Kidney (tissue), 14 donors: ENCODE data around the gene SEC22C. TPM values are rescaled to one million over a fixed set of nuclear protein-coding genes. Genes with fewer than 3 reads are reported as not detected.
A peak's percentile ranks its signal among the peaks of the same experiment; 100 is the strongest.

Experiments
- DNase-seq, 5 donors: peaks; one replicate each; pipeline ENCODE4 v3.0.0-alpha.2; 2013 to 2020
- FAIRE-seq: peaks from 2 replicates; lab custom pipeline; 2012; peaks lifted over from hg19 to GRCh38; lab: Jason Lieb, UNC
- H3K27ac ChIP-seq, 2 donors: one replicate each; pipeline ENCODE4 v1.7.0; 2013; ENCODE audit warnings: low read depth in 2 of 2, low read length in 2 of 2, inconsistent platforms in 1 of 2
- H3K27me3 ChIP-seq: one replicate; pipeline ENCODE4 v1.7.1; 2013; ENCODE audit warnings: low read length, inconsistent platforms; ENCODE audit not compliant: control insufficient read depth, insufficient read depth
- H3K36me3 ChIP-seq, 3 donors: one replicate each; pipeline versions ENCODE4 v1.7.0 to v1.7.1; 2013; ENCODE audit warnings: low read length in 3 of 3, control low read depth in 1 of 3, inconsistent platforms in 1 of 3; ENCODE audit not compliant: insufficient read depth in 3 of 3, control insufficient read depth in 2 of 3
- H3K4me1 ChIP-seq, 3 donors: one replicate each; pipeline versions ENCODE4 v1.7.0 to v1.7.1; 2013; ENCODE audit warnings: low read length in 3 of 3, inconsistent platforms in 1 of 3, low read depth in 1 of 3; ENCODE audit not compliant: control insufficient read depth in 2 of 3, insufficient read depth in 2 of 3
- H3K4me3 ChIP-seq, 3 donors: one replicate each; pipeline versions ENCODE4 v1.7.0 to v1.8.1; 2013; ENCODE audit warnings: low read length in 3 of 3, control low read depth in 1 of 3, inconsistent platforms in 1 of 3
- H3K9ac ChIP-seq, 3 donors: one replicate each; pipeline versions ENCODE4 v1.7.0 to v1.7.1; 2013; ENCODE audit warnings: low read length in 3 of 3, control low read depth in 1 of 3, inconsistent platforms in 1 of 3
- H3K9me3 ChIP-seq, 3 donors: one replicate each; pipeline versions ENCODE4 v1.7.0 to v1.7.1; 2013; ENCODE audit warnings: low read length in 3 of 3, control low read depth in 1 of 3, inconsistent platforms in 1 of 3; ENCODE audit not compliant: control insufficient read depth in 2 of 3, insufficient read depth in 1 of 3
- intact Hi-C: fragments of 100-400 bp; cut with DNase I; formaldehyde crosslinking; loops from one replicate; pipeline ENCODE4 v1.11.1; 2022
- polyA plus RNA-seq: library from polyadenylated mRNA; stranded (reverse); fragments of 350-450 nt; fragmentation: Illumina TruSeq; extraction: RNeasy Lipid Tissue Mini Kit (QIAGEN cat#74804); gene quantifications from one replicate; pipeline ENCODE4 v1.2.3, GENCODE V29; 2014; ENCODE audit warnings: low read depth, low replicate concordance; ENCODE audit not compliant: insufficient read depth
- total RNA-seq: library from RNA; stranded (reverse); fragmentation: NEBNext Ultra II Directional; extraction: Animal tissue kit (Norgen Biotek cat#: 25700); gene quantifications from one replicate; pipeline ENCODE4 v1.2.1, GENCODE V29; 2021
- TF ChIP-seq, protein P1 (sequence below): IDR thresholded peaks from 3 replicates; pipeline ENCODE4 v1.5.1; 2012; ENCODE audit warnings: mild to moderate bottlenecking, moderate library complexity, borderline replicate concordance; ENCODE audit not compliant: insufficient read depth; ENCODE audit errors: extremely low read depth
- donor health status: control.
- donor health status: control.
- donor health status: control.
- donor health status: control.
- donor health status: control.
- donor health status: DM: yes; HTN: yes; CAD: no.
- donor health status: Normal renal cell carcinoma (clear cell type).

Gene SEC22C
- total and polyA plus RNA-seq, 2 donors from 2014 or later = 32.8 to 43.6 TPM

DNA sequence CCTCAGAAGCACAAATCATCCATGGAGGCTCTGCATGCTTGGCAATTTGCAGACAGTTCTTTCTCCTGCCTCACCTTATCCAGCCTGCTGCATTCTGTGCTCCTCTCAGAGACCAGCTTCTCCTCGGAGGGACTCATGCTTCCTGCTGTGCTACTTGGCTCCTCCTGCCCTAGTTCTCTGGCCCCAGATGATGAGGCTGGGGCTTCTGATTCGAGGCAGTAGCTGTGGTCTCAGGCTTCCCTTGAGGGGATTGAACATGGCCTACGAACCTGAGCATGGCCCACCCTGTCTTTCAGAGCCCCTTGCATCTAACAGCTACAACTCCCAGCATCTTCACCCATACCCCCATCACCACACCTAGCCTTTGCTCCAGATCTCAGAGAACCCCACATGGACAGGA lies 72.7 kb downstream of the SEC22C start:
- Histone ChIP-seq H3K9me3 (no peaks in the 10 kb centered on the region), H3K27ac (no peak overlapping the region), H3K4me1 (no peaks in the 10 kb centered on the region), H3K9ac (no peak overlapping the region), H3K27me3 (no peaks in the 10 kb centered on the region), H3K4me3 (no peak overlapping the region), H3K36me3 (no peaks in the 10 kb centered on the region)
- FAIRE-seq = no peak
- no peak for DNase-seq
- intact Hi-C loops = no loop called here
- TF ChIP-seq, protein P1, sequence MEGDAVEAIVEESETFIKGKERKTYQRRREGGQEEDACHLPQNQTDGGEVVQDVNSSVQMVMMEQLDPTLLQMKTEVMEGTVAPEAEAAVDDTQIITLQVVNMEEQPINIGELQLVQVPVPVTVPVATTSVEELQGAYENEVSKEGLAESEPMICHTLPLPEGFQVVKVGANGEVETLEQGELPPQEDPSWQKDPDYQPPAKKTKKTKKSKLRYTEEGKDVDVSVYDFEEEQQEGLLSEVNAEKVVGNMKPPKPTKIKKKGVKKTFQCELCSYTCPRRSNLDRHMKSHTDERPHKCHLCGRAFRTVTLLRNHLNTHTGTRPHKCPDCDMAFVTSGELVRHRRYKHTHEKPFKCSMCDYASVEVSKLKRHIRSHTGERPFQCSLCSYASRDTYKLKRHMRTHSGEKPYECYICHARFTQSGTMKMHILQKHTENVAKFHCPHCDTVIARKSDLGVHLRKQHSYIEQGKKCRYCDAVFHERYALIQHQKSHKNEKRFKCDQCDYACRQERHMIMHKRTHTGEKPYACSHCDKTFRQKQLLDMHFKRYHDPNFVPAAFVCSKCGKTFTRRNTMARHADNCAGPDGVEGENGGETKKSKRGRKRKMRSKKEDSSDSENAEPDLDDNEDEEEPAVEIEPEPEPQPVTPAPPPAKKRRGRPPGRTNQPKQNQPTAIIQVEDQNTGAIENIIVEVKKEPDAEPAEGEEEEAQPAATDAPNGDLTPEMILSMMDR = no peak

DNA sequence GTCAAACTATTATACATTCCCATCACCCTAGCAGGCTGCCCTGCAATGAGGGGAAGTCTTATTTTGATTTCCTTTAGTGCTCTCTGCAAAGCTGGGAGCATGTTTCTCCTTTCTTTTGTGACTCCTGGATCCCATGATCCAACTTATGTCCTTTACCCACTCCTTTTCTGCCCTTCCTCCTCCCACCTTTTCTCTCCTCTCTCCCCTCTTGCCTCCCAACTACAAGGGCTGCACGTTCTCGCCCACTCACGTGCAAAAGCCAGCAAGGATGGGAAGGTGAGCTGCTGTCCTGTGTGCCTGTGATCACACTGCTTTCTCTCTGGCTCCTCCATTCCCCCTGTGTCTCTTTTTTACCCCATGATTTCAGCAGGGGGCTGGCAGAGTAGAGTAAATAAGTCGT lies 73.2 kb downstream of the SEC22C start:
- Histone ChIP-seq H3K4me3 (no peak overlapping the region), H3K27ac (no peak overlapping the region), H3K9ac (no peak overlapping the region), H3K4me1 (no peaks in the 10 kb centered on the region), H3K36me3 (no peaks in the 10 kb centered on the region), H3K9me3 (no peaks in the 10 kb centered on the region), H3K27me3 (no peaks in the 10 kb centered on the region)
- DNase-seq = peak in 2 of 5 donors; percentile 1 to 9
- TF ChIP-seq, protein P1 = no peak
- intact Hi-C loops = no loop called here
- no peak for FAIRE-seq

DNA sequence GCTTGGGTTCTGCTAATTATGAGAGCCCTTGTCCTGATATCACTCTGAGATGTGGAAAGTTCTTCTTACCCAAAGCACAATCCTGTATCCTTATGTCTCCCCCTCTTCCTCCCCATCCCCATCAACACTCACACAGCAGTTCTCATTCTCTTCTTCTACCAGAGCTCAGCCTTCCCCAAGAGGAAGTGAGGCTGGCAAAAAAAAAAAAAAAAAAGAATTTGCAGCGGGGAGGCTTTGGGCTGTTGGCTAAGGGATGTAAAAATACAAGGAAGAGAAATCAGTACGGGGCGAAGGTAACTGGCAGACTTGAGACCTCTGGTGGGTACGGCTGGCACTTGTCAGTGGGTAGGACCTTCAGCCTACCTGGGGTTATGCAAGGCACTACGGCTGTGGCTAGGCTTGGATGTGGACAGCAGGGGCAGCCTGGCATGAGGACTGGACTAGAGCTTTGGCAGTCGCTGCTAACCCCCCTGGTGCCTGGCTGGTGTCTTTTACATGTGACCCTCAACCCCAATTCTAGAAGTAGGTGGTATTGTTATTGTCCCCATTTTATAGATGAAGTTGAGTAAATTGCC lies 73.9 kb downstream of the SEC22C start:
- TF ChIP-seq, protein P1 = no peak
- Histone ChIP-seq H3K36me3 (no peaks in the 10 kb centered on the region), H3K27me3 (no peaks in the 10 kb centered on the region), H3K4me3 (no peak overlapping the region), H3K9ac (no peak overlapping the region), H3K4me1 (no peaks in the 10 kb centered on the region), H3K9me3 (no peaks in the 10 kb centered on the region), H3K27ac (no peak overlapping the region)
- FAIRE-seq (no peak), DNase-seq (peak in 1 of 5 donors; percentile 16)
- intact Hi-C loops = no loop called here

DNA sequence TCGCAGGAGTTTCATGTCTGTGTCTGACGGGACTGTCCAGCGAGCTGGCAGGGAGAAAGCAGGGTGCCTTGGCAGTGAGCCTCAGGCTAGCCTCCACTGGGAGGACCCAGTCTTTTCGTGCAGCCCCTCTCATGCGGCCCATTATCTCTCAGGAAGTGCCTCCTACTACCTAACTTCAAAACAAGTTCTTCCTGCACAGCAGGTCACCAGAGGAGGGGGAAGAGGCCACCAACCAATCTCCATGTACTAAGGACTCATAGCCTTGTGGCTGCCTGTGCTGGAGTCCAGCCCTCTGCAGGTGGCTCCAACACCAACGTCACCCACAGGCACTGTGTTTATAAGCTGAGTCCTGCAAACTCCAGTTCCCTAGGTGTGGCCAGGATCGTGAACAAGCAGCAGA lies 74.5 kb downstream of the SEC22C start:
- no peak for FAIRE-seq
- Histone ChIP-seq H3K4me3 (no peak overlapping the region), H3K27me3 (no peaks in the 10 kb centered on the region), H3K4me1 (no peaks in the 10 kb centered on the region), H3K9me3 (no peaks in the 10 kb centered on the region), H3K36me3 (no peaks in the 10 kb centered on the region), H3K9ac (no peak overlapping the region), H3K27ac (no peak overlapping the region)
- intact Hi-C loops = no loop called here
- TF ChIP-seq, protein P1 = no peak
- peak in 3 of 5 donors; percentile 11 to 24 (median 21) for DNase-seq
